Upper lobe of left lung (tissue), 4 donors: Measurements from ENCODE around the gene ZNF608.

Experiments used
- POLR2A ChIP-seq, 4 donors: fragments of 450-650 bp; IDR thresholded peaks; one replicate each; pipeline ENCODE4 v1.5.1; 2016 to 2017; ENCODE audit warnings: antibody characterized with exemption in 4 of 4, mild to moderate bottlenecking in 2 of 4
- POLR2AphosphoS5 ChIP-seq, 2 donors: sonication (generic); formaldehyde crosslinking; IDR thresholded peaks; one replicate each; pipeline ENCODE4 v1.5.1; 2017; ENCODE audit warnings: antibody characterized with exemption in 2 of 2
- TF ChIP-seq, protein P1 (sequence below), 6 experiments: fragments of 450-650 bp in 4 of 6; fragments of 200-600 bp in 2 of 6; sonication (generic) in 2 of 6; IDR thresholded peaks; one replicate each; pipeline ENCODE4 v1.5.1; 2016 to 2019; ENCODE audit warnings: antibody characterized with exemption in 6 of 6

DNA sequence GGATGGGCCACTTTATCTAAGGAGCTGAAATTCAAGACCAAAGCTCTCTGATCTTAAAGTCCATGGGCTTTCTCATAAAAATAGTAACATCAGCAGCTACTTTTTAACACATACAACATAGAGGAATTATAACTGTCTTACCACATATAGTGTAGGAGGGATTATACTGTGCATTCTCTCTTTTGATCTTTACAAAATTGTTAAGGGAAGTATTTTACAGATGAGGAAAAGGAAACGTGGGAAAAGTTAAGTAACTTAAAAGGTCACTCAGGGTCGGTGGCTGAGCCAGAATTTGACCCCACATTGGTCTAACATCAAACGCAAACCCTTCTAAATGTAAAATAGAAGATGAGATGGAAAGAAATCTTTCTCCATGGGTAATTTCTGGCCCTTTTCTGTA is 38.4 kb downstream of the ZNF608 start:
- TF ChIP-seq, protein P1, sequence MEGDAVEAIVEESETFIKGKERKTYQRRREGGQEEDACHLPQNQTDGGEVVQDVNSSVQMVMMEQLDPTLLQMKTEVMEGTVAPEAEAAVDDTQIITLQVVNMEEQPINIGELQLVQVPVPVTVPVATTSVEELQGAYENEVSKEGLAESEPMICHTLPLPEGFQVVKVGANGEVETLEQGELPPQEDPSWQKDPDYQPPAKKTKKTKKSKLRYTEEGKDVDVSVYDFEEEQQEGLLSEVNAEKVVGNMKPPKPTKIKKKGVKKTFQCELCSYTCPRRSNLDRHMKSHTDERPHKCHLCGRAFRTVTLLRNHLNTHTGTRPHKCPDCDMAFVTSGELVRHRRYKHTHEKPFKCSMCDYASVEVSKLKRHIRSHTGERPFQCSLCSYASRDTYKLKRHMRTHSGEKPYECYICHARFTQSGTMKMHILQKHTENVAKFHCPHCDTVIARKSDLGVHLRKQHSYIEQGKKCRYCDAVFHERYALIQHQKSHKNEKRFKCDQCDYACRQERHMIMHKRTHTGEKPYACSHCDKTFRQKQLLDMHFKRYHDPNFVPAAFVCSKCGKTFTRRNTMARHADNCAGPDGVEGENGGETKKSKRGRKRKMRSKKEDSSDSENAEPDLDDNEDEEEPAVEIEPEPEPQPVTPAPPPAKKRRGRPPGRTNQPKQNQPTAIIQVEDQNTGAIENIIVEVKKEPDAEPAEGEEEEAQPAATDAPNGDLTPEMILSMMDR (IDR thresholded peaks at IDR 0.05): no peak
- TF ChIP-seq POLR2A (IDR thresholded peaks at IDR 0.05) (no peak), POLR2AphosphoS5 (IDR thresholded peaks at IDR 0.05) (no peak)
